Caco-2 (cell line): ENCODE results near the gene IL1RAPL2. TPM values are rescaled to one million over a fixed set of nuclear protein-coding genes. Genes with fewer than 3 reads are reported as not detected.

Experiments
- BruUV-seq: library from RNA; stranded (reverse); fragments of 400-500 nt; replicated peaks from 2 replicates; lab custom pipeline; 2021; lab: Mats Ljungman, UMichigan
- CTCF ChIA-PET: fragments of 300-600 bp; sonication (Branson Sonifier 250); formaldehyde crosslinking; loops from one replicate; lab custom pipeline; 2022; ENCODE audit warnings: antibody characterized with exemption; lab: Charles Lee
- POLR2A ChIA-PET: fragments of 300-600 bp; sonication (Branson Sonifier 250); formaldehyde crosslinking; loops from one replicate; lab custom pipeline; 2022; ENCODE audit warnings: antibody characterized with exemption; lab: Charles Lee
- DNase-seq, 2 experiments: peaks; one replicate each; pipeline versions ENCODE4 v3.0.0 to v3.0.0-alpha.2; 2020 to 2022
- H3K27me3 ChIP-seq: replicated peaks from 2 replicates; pipeline ENCODE4 v1.6.0; 2011; ENCODE audit warnings: low read length; ENCODE audit not compliant: control insufficient read depth, insufficient read depth
- H3K36me3 ChIP-seq: 2 replicates; pipeline ENCODE4 v1.5.1; 2011; ENCODE audit warnings: low read length; ENCODE audit not compliant: control insufficient read depth, insufficient read depth
- H3K4me1 ChIP-seq: fragments of 250-450 bp; sonication (Bioruptor Pico); 2 replicates; pipeline ENCODE4 v1.5.1; 2020; ENCODE audit warnings: mild to moderate bottlenecking
- H3K4me3 ChIP-seq: 2 replicates; pipeline ENCODE4 v1.5.1; 2011; ENCODE audit warnings: low read depth, mild to moderate bottlenecking, control low read depth, low read length
- H3K9me3 ChIP-seq: fragments of 250-450 bp; sonication (Bioruptor Pico); 2 replicates; pipeline ENCODE4 v1.5.1; 2020; ENCODE audit warnings: mild to moderate bottlenecking, moderate library complexity
- H3K27ac Mint-ChIP-seq: one replicate; pipeline ENCODE4 v1.8.0; 2022; ENCODE audit warnings: mixed read lengths; ENCODE audit not compliant: unreplicated experiment
- H3K27me3 Mint-ChIP-seq: one replicate; pipeline ENCODE4 v1.8.0; 2022; ENCODE audit warnings: mixed read lengths; ENCODE audit not compliant: insufficient read depth, unreplicated experiment
- H3K36me3 Mint-ChIP-seq: one replicate; pipeline ENCODE4 v1.8.0; 2022; ENCODE audit warnings: mild to moderate bottlenecking, mixed read lengths; ENCODE audit not compliant: insufficient read depth, unreplicated experiment
- H3K4me1 Mint-ChIP-seq: one replicate; pipeline ENCODE4 v1.8.0; 2022; ENCODE audit warnings: low read depth, mixed read lengths; ENCODE audit not compliant: unreplicated experiment
- H3K4me3 Mint-ChIP-seq: one replicate; pipeline ENCODE4 v1.8.0; 2022; ENCODE audit warnings: mild to moderate bottlenecking, moderate library complexity, mixed read lengths; ENCODE audit not compliant: unreplicated experiment
- H3K9me3 Mint-ChIP-seq: one replicate; pipeline ENCODE4 v1.8.0; 2022; ENCODE audit warnings: mixed read lengths; ENCODE audit not compliant: unreplicated experiment
- CTCF ChIP-seq, 2 experiments: fragments of 200-600 bp in 1 of 2; IDR thresholded peaks; 1 replicate in 1 of 2; 2 replicates in 1 of 2; pipeline versions ENCODE4 v1.5.1 to v1.8.0; 2011 to 2022; ENCODE audit warnings: antibody characterized with exemption in 1 of 2, control low read depth in 1 of 2, inconsistent platforms in 1 of 2, low read depth in 1 of 2, low read length in 1 of 2, mild to moderate bottlenecking in 1 of 2, moderate library complexity in 1 of 2; ENCODE audit not compliant: insufficient read depth in 1 of 2, severe bottlenecking in 1 of 2, unreplicated experiment in 1 of 2
- intact Hi-C: fragments of 100-400 bp; cut with micrococcal nuclease; formaldehyde crosslinking; loops from one replicate; pipeline ENCODE4 v1.10.0; 2022; ENCODE audit not compliant: unreplicated experiment
- total RNA-seq: library from RNA; stranded (reverse); gene quantifications from 2 replicates; pipeline ENCODE4 v1.2.3, GENCODE V29; 2022

Gene IL1RAPL2
- total RNA-seq, 1 experiment from 2014 or later, result not detected

DNA sequence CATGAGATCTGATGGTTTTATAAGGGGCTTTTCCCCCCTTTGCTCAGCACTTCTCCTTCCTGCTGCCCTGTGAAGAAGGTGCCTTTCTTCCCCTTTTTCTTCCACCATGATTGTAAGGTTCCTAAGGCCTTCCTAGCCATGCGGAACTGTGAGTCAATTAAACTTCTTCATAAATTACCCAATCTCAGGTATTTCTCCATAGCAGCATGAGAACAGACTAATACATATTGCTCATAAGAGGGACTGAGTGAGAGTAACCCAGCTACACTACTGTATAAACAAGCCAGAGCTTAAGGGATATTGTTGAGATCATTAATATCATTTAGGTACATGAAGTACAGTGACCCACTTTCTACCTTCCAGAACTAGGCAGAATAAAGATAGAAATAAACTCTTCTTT, 551.6 kb downstream of the IL1RAPL2 start:
- POLR2A ChIA-PET, result no interaction called here
- no TSS peak for BruUV-seq
- no peaks in the 10 kb centered on the region for H3K27me3 ChIP-seq
- H3K9me3 ChIP-seq, result no peaks in the 10 kb centered on the region
- CTCF ChIA-PET, result no interaction called here
- H3K4me1 Mint-ChIP-seq, result no peaks in the 10 kb centered on the region
- no peaks in the 10 kb centered on the region for H3K4me1 ChIP-seq
- no peak for TF ChIP-seq CTCF (IDR thresholded peaks at IDR 0.05; ENCODE audit: insufficient read depth in 1 of 2, low read depth in 1 of 2, low read length in 1 of 2, severe bottlenecking in 1 of 2, unreplicated experiment in 1 of 2)
- DNase-seq, result no peak
- H3K36me3 Mint-ChIP-seq, result no peaks in the 10 kb centered on the region
- H3K4me3 ChIP-seq, result no peak overlapping the region
- intact Hi-C loops, result no loop called here
- no peaks in the 10 kb centered on the region for H3K9me3 Mint-ChIP-seq
- H3K27me3 Mint-ChIP-seq, result no peaks in the 10 kb centered on the region
- no peak overlapping the region for H3K27ac Mint-ChIP-seq
- H3K4me3 Mint-ChIP-seq, result no peak overlapping the region
- H3K36me3 ChIP-seq, result no peaks in the 10 kb centered on the region

- no peak for DNase-seq
- Mint-ChIP-seq H3K36me3 (no peaks in the 10 kb centered on the region), H3K4me1 (no peaks in the 10 kb centered on the region), H3K27me3 (no peaks in the 10 kb centered on the region), H3K27ac (no peak overlapping the region), H3K9me3 (no peaks in the 10 kb centered on the region), H3K4me3 (no peak overlapping the region)
- ChIA-PET POLR2A (no interaction called here), CTCF (no interaction called here)
- H3K4me1 ChIP-seq, result no peaks in the 10 kb centered on the region
- no peaks in the 10 kb centered on the region for H3K36me3 ChIP-seq
- H3K9me3 ChIP-seq, result no peaks in the 10 kb centered on the region
- TF ChIP-seq CTCF (IDR thresholded peaks at IDR 0.05; ENCODE audit: insufficient read depth in 1 of 2, low read depth in 1 of 2, low read length in 1 of 2, severe bottlenecking in 1 of 2, unreplicated experiment in 1 of 2), result no peak
- H3K4me3 ChIP-seq, result no peak overlapping the region
- intact Hi-C loops, result no loop called here
- no peaks in the 10 kb centered on the region for H3K27me3 ChIP-seq
- BruUV-seq, result no TSS peak
Observed at GRCh38 chrX:105120463-105120862, 554.5 kb downstream of the IL1RAPL2 start.

DNA sequence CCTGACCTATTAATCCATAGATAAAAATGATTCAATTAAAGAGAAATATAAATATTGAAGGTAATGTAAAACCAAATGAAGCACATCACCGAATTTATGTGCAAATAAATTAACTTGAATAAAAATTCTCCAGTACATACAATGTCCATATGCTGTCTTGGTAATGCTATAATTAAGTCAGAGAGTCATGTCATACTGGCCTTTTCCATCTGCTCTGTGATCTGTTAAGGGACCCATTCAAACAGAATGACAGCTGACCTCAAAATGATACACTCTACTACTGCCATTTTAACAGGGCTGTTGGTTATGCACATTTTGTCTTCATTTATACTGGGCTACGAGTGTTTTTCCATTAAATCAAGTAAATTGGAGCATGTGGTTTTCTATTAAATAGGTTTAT, 555.2 kb downstream of the IL1RAPL2 start:
- TF ChIP-seq CTCF (IDR thresholded peaks at IDR 0.05; ENCODE audit: insufficient read depth in 1 of 2, low read depth in 1 of 2, low read length in 1 of 2, severe bottlenecking in 1 of 2, unreplicated experiment in 1 of 2), result no peak
- H3K27me3 Mint-ChIP-seq, result no peaks in the 10 kb centered on the region
- intact Hi-C loops, result no loop called here
- H3K9me3 Mint-ChIP-seq, result no peaks in the 10 kb centered on the region
- no peak for DNase-seq
- Histone ChIP-seq H3K4me3 (no peak overlapping the region), H3K36me3 (no peaks in the 10 kb centered on the region), H3K27me3 (no peaks in the 10 kb centered on the region), H3K4me1 (no peaks in the 10 kb centered on the region), H3K9me3 (no peaks in the 10 kb centered on the region)
- ChIA-PET CTCF (no interaction called here), POLR2A (no interaction called here)
- no TSS peak for BruUV-seq
- H3K4me1 Mint-ChIP-seq, result no peaks in the 10 kb centered on the region
- no peak overlapping the region for H3K27ac Mint-ChIP-seq
- H3K4me3 Mint-ChIP-seq, result no peak overlapping the region
- no peaks in the 10 kb centered on the region for H3K36me3 Mint-ChIP-seq
